GM20000 (cell line): ENCODE data around the gene SIDT1.

Source experiments
- DNase-seq: peaks from one replicate; pipeline ENCODE4 v3.0.0; 2012; ENCODE audit warnings: low spot score
- TF ChIP-seq, protein P1 (sequence below): IDR thresholded peaks from 2 replicates; pipeline ENCODE4 v1.5.1; 2012; ENCODE audit warnings: mild to moderate bottlenecking, control low read depth; ENCODE audit errors: extremely low read depth, missing control alignments

Gene SIDT1

DNA sequence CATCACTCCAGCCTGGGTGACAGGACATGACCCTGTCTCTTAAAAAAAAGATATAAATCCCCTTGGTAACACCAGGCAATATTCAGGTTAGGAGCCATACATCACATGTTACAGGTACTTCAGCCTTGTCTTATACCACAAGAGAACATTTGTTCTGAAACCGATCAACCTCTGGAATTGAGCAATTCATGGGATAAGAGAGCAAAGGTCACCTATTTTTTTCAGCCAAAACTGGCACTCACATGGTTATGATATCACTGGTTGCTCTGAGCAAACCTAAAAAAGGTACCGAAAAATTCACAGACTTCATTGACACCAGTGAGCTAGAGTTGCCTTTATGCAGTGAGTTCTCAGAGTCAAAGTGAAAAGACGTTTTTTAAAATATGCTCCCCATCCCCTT, 26.5 kb upstream of the SIDT1 start:
- no peak for DNase-seq
- TF ChIP-seq, protein P1, sequence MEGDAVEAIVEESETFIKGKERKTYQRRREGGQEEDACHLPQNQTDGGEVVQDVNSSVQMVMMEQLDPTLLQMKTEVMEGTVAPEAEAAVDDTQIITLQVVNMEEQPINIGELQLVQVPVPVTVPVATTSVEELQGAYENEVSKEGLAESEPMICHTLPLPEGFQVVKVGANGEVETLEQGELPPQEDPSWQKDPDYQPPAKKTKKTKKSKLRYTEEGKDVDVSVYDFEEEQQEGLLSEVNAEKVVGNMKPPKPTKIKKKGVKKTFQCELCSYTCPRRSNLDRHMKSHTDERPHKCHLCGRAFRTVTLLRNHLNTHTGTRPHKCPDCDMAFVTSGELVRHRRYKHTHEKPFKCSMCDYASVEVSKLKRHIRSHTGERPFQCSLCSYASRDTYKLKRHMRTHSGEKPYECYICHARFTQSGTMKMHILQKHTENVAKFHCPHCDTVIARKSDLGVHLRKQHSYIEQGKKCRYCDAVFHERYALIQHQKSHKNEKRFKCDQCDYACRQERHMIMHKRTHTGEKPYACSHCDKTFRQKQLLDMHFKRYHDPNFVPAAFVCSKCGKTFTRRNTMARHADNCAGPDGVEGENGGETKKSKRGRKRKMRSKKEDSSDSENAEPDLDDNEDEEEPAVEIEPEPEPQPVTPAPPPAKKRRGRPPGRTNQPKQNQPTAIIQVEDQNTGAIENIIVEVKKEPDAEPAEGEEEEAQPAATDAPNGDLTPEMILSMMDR: no peak

DNA sequence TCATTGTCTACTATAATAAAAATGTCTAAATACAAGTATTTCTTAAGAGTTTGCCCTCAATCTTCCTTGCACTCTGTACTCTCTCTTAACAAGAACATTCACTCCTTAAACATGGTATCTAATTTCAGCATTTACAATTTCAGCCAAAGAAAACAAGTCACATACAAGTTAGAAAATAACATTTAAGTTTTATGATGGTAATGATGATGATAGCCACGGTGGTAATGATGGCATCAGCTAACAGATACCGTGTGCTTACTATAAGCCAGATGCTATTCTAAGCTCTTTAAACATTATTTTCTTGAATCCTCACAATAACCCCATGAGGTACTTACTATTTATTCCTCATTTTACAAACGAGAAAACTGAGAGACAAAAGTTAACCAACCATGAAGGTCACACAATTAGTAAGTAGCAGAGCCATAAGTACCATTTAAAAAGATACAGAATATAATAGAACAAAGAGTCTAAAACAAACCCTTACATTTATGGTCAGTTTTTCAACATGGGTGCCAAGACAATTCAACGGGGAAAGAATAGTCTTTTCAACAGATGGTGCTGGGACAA, 24.8 kb upstream of the SIDT1 start:
- TF ChIP-seq, protein P1: no peak
- no peak for DNase-seq

DNA sequence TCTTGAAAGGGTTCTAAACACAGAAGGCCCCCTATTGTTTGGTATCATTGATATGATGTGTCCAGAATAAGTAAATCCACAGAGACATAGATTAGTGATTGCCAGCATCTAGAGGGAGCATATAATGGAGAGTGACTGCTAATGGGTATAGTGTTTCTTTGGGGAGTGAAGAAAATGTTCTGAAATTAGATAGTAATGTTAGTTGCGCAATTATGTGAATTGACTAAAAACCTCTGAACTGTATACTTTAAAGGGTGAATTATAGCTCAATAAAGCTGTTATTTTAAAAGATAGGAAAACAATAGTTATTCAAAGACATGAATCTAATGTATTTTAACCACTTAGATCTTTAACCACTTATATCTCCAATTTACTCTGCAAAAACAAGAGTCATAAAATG, 23.4 kb upstream of the SIDT1 start:
- TF ChIP-seq, protein P1: no peak
- DNase-seq: no peak

DNA sequence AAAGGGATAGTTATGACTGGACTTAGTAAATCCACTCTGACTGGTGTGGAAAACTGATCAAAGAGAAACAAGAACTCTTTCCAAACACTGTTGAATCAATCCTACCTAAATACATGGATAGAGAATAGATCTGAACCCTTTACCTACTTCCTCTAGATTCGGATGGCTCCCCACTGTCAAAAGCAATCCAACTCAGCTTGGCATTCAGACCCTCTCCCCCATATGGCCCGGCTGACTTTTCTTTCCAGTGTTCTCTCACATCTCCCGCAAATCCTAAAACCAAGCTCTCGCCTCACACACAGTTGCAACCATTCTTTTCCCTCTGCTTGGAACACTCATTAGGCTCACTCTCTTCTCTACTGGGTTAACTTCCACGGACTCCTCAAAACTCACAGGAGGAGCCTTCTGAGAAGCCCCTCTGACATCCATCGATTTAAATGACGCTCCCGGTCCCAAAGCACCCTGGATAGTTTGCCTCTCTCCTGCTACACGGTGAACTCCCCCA, 18.0 kb upstream of the SIDT1 start:
- DNase-seq: no peak
- TF ChIP-seq, protein P1: no peak

DNA sequence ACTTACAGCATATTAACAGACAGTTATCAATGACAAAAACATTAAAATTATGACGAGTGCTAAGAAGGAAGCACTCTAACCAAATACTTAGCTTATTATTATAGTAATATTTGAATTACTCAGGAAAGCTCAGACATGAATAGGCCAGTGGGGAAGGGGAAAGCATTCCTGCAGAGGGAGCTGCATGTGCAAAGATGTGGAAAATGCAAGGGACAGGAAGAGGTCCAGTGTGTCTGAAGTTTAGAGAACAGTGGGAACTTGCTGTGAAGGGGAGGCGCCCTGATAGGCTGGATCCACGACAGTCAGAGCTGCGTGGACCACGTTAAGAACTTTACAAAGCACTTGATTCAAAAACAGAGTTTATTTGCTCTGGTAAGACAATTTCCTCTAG, 16.2 kb upstream of the SIDT1 start:
- TF ChIP-seq, protein P1: no peak
- DNase-seq: no peak

DNA sequence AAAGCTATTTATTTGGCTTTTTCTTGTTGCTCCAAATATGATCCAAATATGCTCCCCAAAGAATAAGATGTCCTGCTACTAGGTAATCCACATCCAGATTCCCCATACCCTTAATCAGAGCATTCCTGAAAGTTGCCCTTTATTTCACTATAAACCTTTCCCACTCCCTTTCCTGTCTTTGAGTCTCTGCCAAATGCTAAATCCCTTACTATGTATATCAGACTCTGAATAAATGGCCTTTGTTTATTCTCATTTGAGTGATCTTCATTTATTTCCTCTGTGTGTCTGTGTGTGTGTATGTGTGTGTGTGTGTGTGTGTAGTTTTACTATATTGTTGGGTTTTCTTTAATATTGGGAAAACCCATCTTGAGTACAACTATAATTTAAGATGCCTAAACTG, 10.4 kb upstream of the SIDT1 start:
- DNase-seq: no peak
- TF ChIP-seq, protein P1: no peak

DNA sequence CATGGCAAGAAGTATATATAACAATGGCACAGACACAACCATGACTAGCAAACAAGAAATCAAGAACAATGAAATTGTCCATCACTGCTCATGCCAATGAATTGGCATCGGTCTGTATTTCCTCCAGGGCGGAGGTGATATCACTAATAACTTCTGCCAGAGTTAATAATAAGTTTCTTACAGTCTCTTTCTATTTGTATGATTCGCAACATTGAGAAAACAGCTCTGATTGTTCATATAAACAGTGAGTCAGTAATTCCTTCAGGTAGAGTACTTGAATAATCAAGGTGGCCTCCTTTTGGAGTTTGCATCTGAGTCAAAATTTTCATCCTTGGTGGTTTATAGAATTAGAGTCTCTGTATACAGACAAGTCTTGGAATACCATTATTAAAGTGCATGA, 9.1 kb upstream of the SIDT1 start:
- TF ChIP-seq, protein P1: no peak

More for the DNA sequence above, 9.1 kb upstream of the SIDT1 start:
- DNase-seq: no peak
